Measurements from ENCODE around the gene EPB41L3. TPM values are rescaled to one million over a fixed set of nuclear protein-coding genes. Genes with fewer than 3 reads are reported as not detected.
"Not testable (repeated sequence)": the region's sequence is repeated elsewhere in the genome, so short reads cannot be mapped to it uniquely, and the experiment has no call there.

The EPB41L3 gene
- total and polyA plus RNA-seq, 8 donors, result 30.0 to 98.7 (median 44.3) TPM

DNA sequence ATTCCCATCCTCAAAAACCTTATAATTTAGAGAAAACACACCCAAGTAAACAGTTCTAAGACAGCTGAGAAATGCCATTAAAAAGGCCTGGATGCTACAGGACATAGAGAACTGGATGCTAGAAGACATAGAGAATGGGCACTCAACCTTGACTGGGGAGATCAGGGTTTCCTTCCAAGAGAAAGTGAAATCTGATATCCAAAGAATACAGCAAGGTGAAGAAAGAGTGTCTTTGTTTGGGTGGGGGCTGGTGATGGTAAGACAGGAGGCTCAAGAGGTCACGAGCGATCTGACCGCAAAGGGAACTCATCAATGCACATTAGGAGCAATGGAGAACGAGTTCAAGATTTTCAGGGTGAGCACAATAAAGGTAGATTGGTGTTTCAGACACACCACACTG, 31.6 kb downstream of the EPB41L3 start:
- H3K36me3 ChIP-seq, result no peaks in the 10 kb centered on the region
- ATAC-seq, result no peak
- DNase-seq, result no peak
- no peaks in the 10 kb centered on the region for H3K9me3 ChIP-seq
- intact Hi-C loops (cut with DNase I), result no loop called here
- H3K4me1 ChIP-seq, result peaks cover 0 to 35% of the 10 kb centered on the region in 2 donors
- TF ChIP-seq, protein P1, sequence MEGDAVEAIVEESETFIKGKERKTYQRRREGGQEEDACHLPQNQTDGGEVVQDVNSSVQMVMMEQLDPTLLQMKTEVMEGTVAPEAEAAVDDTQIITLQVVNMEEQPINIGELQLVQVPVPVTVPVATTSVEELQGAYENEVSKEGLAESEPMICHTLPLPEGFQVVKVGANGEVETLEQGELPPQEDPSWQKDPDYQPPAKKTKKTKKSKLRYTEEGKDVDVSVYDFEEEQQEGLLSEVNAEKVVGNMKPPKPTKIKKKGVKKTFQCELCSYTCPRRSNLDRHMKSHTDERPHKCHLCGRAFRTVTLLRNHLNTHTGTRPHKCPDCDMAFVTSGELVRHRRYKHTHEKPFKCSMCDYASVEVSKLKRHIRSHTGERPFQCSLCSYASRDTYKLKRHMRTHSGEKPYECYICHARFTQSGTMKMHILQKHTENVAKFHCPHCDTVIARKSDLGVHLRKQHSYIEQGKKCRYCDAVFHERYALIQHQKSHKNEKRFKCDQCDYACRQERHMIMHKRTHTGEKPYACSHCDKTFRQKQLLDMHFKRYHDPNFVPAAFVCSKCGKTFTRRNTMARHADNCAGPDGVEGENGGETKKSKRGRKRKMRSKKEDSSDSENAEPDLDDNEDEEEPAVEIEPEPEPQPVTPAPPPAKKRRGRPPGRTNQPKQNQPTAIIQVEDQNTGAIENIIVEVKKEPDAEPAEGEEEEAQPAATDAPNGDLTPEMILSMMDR (IDR thresholded peaks at IDR 0.05), result no peak
- no peak overlapping the region for H3K27ac ChIP-seq
- no peaks in the 10 kb centered on the region for H3K27me3 ChIP-seq
- no peak overlapping the region for H3K4me3 ChIP-seq

- DNase-seq; intact Hi-C loops (cut with DNase I); H3K27me3 ChIP-seq; ATAC-seq; H3K4me3 ChIP-seq; H3K27ac ChIP-seq; H3K9me3 ChIP-seq; H3K36me3 ChIP-seq: not testable (repeated sequence)
- peaks cover 0 to 29% of the 10 kb centered on the region in 2 donors for H3K4me1 ChIP-seq
Observed at GRCh38 chr18:5511541-5511940, 32.3 kb downstream of the EPB41L3 start.

GRCh38 chr18:5510135-5510846, 33.5 kb downstream of the EPB41L3 start:
- no peaks in the 10 kb centered on the region for H3K9me3 ChIP-seq
- H3K36me3 ChIP-seq, result no peaks in the 10 kb centered on the region
- no peak overlapping the region for H3K4me3 ChIP-seq
- no peak for ATAC-seq
- intact Hi-C loops (cut with DNase I), result no loop called here
- peaks cover 0 to 18% of the 10 kb centered on the region in 2 donors for H3K4me1 ChIP-seq
- no peak for DNase-seq
- TF ChIP-seq, protein P1 (IDR thresholded peaks at IDR 0.05), result no peak
- H3K27me3 ChIP-seq, result no peaks in the 10 kb centered on the region
- no peak overlapping the region for H3K27ac ChIP-seq

DNA sequence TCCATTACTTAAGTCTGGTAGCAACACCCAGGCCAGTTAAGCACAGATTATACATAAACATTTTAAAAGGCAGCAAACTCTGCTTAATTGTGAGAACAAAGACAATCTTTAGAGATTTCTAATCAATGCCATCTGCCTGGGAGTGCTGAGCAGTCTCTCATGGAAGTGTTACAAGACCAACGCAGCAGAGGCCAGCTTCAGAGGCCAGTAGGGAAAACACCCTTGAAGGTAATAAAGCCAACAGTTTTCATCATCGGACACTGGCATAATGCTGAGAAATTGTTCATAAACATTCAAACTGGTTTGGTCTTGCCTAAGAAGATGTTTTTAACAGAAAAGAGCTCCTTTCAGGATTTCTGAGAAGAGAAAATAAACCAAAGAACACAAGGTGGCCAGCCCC, 35.0 kb downstream of the EPB41L3 start:
- no peak for ATAC-seq
- TF ChIP-seq, protein P1 (IDR thresholded peaks at IDR 0.05), result no peak
- no peak overlapping the region for H3K4me3 ChIP-seq
- no peaks in the 10 kb centered on the region for H3K9me3 ChIP-seq
- H3K36me3 ChIP-seq, result no peaks in the 10 kb centered on the region
- H3K27me3 ChIP-seq, result no peaks in the 10 kb centered on the region
- H3K4me1 ChIP-seq, result peaks cover 0 to 5% of the 10 kb centered on the region in 2 donors
- no peak for DNase-seq
- intact Hi-C loops (cut with DNase I), result no loop called here
- no peak overlapping the region for H3K27ac ChIP-seq

DNA sequence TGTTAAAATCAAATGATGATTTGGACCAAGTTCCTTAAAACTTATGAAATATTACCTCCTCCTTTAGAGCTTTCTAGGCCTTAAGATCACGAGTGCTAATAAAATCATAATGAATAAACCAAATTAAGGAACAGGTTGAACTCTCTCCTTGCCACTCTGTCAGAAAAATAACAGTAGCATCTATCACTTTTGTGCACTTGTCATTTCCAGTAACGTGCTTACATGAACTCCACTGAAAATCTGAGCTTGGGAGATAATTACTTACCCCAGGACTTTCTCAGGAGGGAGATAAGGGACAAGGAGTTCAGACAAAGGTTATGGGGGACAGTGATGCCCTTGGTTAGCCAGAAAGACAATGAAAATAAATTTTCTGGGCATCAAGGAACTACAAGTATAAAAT, 36.0 kb downstream of the EPB41L3 start:
- H3K4me3 ChIP-seq, result no peak overlapping the region
- H3K27ac ChIP-seq, result no peak overlapping the region
- no peaks in the 10 kb centered on the region for H3K4me1 ChIP-seq
- no peaks in the 10 kb centered on the region for H3K36me3 ChIP-seq
- intact Hi-C loops (cut with DNase I), result no loop called here
- no peak for DNase-seq
- TF ChIP-seq, protein P1 (IDR thresholded peaks at IDR 0.05), result no peak
- ATAC-seq, result no peak
- no peaks in the 10 kb centered on the region for H3K9me3 ChIP-seq
- no peaks in the 10 kb centered on the region for H3K27me3 ChIP-seq

DNA sequence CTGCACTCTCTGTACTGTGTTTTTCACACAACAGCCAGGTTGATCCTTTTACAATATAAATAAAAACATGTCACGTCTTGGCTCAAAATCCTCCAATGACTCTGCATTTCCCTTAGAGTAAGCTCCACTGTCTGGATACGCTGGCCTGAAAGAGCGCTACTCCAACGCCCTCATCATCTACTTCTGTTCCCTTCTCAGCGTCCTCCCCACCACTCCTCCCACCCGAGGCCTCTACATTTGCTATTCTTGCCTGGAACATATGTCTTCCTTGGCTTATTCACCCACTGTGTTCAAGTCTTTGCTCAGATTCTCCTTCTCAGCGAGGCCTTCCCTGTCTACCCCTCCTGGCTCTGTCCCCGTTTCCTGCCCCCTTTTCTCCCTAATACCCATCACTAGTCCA, 37.6 kb downstream of the EPB41L3 start:
- TF ChIP-seq, protein P1 (IDR thresholded peaks at IDR 0.05), result no peak
- intact Hi-C loops (cut with DNase I), result no loop called here
- no peaks in the 10 kb centered on the region for H3K4me1 ChIP-seq
- ATAC-seq, result no peak
- no peak overlapping the region for H3K27ac ChIP-seq
- H3K4me3 ChIP-seq, result no peak overlapping the region
- DNase-seq, result no peak
- no peaks in the 10 kb centered on the region for H3K27me3 ChIP-seq
- H3K9me3 ChIP-seq, result no peaks in the 10 kb centered on the region
- H3K36me3 ChIP-seq, result no peaks in the 10 kb centered on the region

Data from left lung (tissue), 10 donors.